ENCODE measurements around the gene NTPCR.

NTPCR gene

GRCh38 chr1:233005156-233005555, 54.7 kb downstream of the NTPCR start:
- H3K4me3 ChIP-seq (ENCODE audit: low read depth, low read length) = no peak overlapping the region

GRCh38 chr1:233005703-233006102, 55.3 kb downstream of the NTPCR start:
- no peak overlapping the region for H3K4me3 ChIP-seq (ENCODE audit: low read depth, low read length)

DNA sequence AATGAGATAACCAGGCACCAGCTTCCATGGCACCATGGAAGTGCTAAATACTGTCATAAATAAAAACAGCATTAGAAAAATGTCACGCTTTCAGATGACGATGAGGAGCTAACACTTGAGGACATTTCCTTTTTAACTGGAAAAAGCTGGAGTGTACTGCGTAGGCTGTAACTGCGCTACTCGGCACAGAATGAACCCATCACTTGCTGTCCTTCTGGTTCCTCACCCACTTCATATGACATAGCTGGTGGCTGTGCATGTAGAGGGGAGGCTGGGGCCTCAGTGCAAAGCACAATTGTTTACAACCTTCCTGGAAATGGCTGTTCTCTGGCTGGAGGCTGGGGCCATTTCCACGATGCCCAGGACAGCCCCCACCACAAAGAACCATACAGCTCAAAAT, 55.7 kb downstream of the NTPCR start:
- no peak overlapping the region for H3K4me3 ChIP-seq (ENCODE audit: low read depth, low read length)

DNA sequence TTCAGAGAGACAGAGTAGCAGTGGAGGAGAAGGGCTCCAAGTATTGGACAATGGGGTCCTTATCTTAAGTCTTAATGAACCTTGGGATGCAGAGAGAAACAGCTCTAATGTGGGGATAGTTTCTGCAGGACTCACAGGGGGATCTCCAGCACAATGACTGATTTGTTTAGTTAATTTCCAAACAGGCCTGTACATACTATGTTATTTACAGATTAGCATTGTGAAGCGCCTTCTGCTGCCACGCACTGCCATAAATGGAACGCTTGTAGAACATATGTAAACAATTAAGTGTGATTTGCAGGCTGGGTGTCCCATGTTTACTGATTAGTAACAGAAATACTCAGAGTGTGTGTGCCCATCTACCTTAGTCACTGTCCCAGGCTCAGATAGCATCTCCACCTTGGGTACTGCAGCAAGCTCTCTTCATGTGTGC, 56.1 kb downstream of the NTPCR start:
- no peak overlapping the region for H3K4me3 ChIP-seq (ENCODE audit: low read depth, low read length)

DNA sequence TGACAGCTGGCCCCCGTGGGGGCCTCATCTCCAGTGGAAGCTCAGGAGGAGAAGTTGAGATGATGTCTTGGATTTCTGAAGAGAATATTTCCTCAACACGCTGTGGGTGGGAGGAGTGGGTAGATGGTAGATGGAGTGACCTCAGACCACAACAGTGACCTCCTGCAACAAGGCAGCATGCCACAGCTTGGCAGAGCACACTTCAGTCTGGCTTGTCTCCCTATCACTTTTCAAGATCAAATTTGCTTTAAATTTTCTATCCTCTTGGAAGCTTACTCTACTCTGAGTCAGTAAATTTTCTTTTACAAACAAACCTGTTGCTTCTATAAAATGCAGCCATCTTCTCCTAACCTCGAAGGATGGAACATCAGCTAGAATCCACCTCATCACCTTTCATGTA, 59.7 kb downstream of the NTPCR start:
- no peak overlapping the region for H3K4me3 ChIP-seq (ENCODE audit: low read depth, low read length)

- no peak overlapping the region for H3K4me3 ChIP-seq (ENCODE audit: low read depth, low read length)
These were observed 61.6 kb downstream of the NTPCR start for GRCh38 chr1:233012021-233012420.

GRCh38 chr1:233015965-233016364, 65.6 kb downstream of the NTPCR start:
- H3K4me3 ChIP-seq (ENCODE audit: low read depth, low read length) = no peak overlapping the region

DNA sequence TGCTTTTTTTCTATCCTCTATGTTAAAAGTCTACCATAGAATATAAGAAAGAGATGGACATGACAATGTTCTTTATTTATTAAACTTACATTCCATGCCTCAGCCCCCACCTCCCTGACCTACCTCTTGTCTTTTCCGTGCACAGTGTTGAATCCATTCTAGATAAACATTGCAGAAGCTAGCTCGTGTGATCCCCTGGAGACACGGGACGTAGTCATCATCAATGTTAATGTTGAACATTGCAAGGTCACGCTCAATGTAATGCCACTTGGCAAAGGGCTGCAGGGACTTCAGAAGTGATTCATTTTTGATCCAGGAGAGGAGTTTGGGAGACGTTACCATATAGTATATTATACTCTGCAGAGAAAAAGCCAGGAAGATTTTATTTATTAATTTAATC, 66.4 kb downstream of the NTPCR start:
- no peak overlapping the region for H3K4me3 ChIP-seq (ENCODE audit: low read depth, low read length)

- H3K4me3 ChIP-seq (ENCODE audit: low read depth, low read length) = no peak overlapping the region
These were observed 68.7 kb downstream of the NTPCR start for GRCh38 chr1:233019083-233019482.

- no peak overlapping the region for H3K4me3 ChIP-seq (ENCODE audit: low read depth, low read length)
These were observed 69.4 kb downstream of the NTPCR start for GRCh38 chr1:233019778-233020325.

- no peak overlapping the region for H3K4me3 ChIP-seq (ENCODE audit: low read depth, low read length)
These were observed 70.0 kb downstream of the NTPCR start for GRCh38 chr1:233020426-233020825.

DNA sequence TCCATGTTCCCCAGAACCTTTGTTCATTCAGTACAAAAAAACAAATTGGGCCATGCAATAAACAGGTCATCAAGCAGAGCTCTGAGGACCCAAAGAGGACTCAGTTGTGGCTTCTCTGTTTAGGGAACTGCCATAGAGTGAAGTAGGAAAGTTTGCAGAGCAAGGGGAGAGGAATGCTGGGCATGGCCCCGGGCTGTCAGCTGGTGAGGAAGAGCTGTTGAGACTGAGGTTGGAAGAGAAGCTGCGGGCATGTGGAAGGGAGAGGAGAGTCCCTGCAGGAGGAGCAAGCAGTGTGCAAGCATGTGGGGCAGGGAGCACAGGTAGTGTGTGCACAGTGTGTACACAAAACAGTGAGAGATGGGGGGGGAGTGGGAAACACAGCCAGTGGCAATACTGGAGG, 71.8 kb downstream of the NTPCR start:
- H3K4me3 ChIP-seq (ENCODE audit: low read depth, low read length) = no peak overlapping the region

DNA sequence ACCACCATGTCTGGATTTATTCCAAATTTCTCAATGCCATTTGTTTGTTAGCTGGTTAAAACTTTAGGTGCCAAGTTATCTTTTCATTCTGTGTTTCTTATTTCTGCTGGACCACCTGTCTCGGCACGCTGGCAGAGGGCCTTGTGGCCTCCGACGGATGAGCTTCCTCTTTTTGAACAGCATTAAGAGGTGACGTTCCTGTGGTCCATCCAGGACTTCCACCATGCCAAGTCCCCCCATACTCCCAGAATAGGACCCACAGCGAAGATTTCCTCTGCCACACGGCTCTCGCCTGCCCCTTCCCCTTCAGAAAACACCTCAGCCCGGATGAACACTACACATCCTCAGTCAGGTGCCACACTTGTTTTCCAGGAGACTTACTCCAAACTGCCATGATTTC, 73.8 kb downstream of the NTPCR start:
- no peak overlapping the region for H3K4me3 ChIP-seq (ENCODE audit: low read depth, low read length)

- H3K4me3 ChIP-seq (ENCODE audit: low read depth, low read length) = no peak overlapping the region
These were observed 74.7 kb downstream of the NTPCR start for GRCh38 chr1:233025157-233025556.

GRCh38 chr1:233025567-233025966, 75.2 kb downstream of the NTPCR start:
- H3K4me3 ChIP-seq (ENCODE audit: low read depth, low read length) = no peak overlapping the region

GRCh38 chr1:233027046-233027445, 76.6 kb downstream of the NTPCR start:
- H3K4me3 ChIP-seq (ENCODE audit: low read depth, low read length) = no peak overlapping the region

DNA sequence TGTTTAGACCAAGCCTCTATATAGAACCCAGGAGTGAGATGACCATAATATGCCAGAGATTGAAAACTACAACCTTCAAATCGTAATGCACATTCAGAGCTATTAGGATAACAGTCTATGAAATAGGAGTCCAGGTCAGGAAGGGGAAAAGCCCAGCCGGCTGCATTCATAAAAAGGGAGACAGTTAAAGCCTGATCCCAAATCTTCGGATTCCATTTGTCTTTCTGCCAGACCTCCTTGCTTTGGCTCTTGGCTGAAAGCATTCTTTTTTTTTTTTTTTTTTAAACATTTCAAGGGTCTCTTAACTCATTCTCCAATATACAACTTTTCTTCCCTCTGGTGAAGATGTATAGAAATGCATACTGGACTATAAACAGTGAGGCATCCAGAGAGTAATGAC, 81.1 kb downstream of the NTPCR start:
- no peak overlapping the region for H3K4me3 ChIP-seq (ENCODE audit: low read depth, low read length)

DNA sequence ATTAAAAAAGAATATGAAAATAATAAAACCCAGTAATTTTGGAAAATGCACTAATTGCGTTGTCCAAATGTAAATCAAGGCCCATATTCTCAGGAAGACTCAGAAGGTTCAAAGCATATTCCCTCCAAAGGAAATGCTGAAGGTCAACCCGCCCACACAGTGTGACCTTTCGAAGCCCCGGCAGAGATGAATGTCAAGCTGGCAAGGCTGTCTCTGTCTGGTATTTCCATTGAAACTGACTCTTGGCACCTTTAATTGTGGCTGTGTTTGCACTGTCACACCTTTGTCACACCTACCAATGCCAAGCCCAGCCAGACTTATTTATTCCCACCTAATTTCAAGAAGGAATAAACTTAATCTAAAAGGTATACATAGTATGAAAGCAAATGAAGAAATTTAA, 82.5 kb downstream of the NTPCR start:
- H3K4me3 ChIP-seq (ENCODE audit: low read depth, low read length) = no peak overlapping the region

GRCh38 chr1:233033361-233033760, 83.0 kb downstream of the NTPCR start:
- no peak overlapping the region for H3K4me3 ChIP-seq (ENCODE audit: low read depth, low read length)
